SH-SY5Y (cell line): ENCODE results near the gene MRI1.

Source experiments
- GATA2 ChIP-seq: IDR thresholded peaks from 2 replicates; pipeline ENCODE4 v1.6.1; 2011; ENCODE audit warnings: mild to moderate bottlenecking, low read depth, low read length
- GATA3 ChIP-seq: IDR thresholded peaks from 2 replicates; pipeline ENCODE4 v1.6.1; 2011; ENCODE audit warnings: low read depth, mild to moderate bottlenecking, low read length, moderate library complexity

- TF ChIP-seq GATA2 (no peak), GATA3 (no peak)
Measured at GRCh38 chr19:13722146-13722545, 42.2 kb upstream of the MRI1 start.
